ENCODE measurements around the gene SLC25A5. TPM values are rescaled to one million over a fixed set of nuclear protein-coding genes. Genes with fewer than 3 reads are reported as not detected.

SLC25A5 gene
- total RNA-seq, 1 donor from 2014 or later, result 403 TPM

DNA sequence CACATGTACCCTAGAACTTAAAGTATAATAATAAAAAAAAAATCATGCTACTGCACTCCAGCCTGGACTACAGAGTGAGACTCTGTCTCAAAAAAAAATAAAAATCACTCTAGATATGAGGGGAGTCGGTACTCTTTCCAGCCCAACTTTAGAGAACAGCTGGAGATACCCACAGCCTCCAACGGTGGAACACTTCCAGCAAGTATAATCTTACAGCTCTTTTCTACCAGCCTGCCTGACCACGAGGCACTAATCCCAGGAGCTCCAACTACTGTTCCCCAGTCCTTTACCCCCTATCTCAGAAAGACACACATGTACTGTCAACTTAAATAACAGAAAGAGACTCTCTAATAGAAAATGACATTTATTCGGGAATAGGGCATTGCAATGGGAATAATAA is 50.1 kb downstream of the SLC25A5 start:
- Mint-ChIP-seq H3K36me3 (ENCODE audit: low read depth) (no peaks in the 10 kb centered on the region), H3K27me3 (ENCODE audit: low read depth) (no peaks in the 10 kb centered on the region), H3K4me1 (peaks cover 6% of the 10 kb centered on the region), H3K27ac (ENCODE audit: unreplicated experiment) (no peak overlapping the region), H3K9me3 (peaks cover 2% of the 10 kb centered on the region), H3K4me3 (no peak overlapping the region)
- no peak for DNase-seq (ENCODE audit: low read depth, low spot score)
- TF ChIP-seq, protein P1, sequence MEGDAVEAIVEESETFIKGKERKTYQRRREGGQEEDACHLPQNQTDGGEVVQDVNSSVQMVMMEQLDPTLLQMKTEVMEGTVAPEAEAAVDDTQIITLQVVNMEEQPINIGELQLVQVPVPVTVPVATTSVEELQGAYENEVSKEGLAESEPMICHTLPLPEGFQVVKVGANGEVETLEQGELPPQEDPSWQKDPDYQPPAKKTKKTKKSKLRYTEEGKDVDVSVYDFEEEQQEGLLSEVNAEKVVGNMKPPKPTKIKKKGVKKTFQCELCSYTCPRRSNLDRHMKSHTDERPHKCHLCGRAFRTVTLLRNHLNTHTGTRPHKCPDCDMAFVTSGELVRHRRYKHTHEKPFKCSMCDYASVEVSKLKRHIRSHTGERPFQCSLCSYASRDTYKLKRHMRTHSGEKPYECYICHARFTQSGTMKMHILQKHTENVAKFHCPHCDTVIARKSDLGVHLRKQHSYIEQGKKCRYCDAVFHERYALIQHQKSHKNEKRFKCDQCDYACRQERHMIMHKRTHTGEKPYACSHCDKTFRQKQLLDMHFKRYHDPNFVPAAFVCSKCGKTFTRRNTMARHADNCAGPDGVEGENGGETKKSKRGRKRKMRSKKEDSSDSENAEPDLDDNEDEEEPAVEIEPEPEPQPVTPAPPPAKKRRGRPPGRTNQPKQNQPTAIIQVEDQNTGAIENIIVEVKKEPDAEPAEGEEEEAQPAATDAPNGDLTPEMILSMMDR (conservative IDR thresholded peaks at IDR 0.05), result no peak

Other genes with a start within 250 kb of the SLC25A5 start
- 202 and 210 TPM in 2 replicates for gene PGRMC1, start 232.2 kb upstream of the SLC25A5 start, total RNA-seq
- 6.1 and 6.9 TPM in 2 replicates for gene SLC25A43, start 69.1 kb upstream of the SLC25A5 start, total RNA-seq
- 24.5 and 26.8 TPM in 2 replicates for gene STEEP1, start 97.0 kb downstream of the SLC25A5 start, total RNA-seq
- gene UBE2A, start 106.1 kb downstream of the SLC25A5 start, total RNA-seq, result 43.5 and 45.4 TPM in 2 replicates
- gene NKRF, start 138.0 kb downstream of the SLC25A5 start, total RNA-seq, result 13.6 and 13.9 TPM in 2 replicates
- gene SEPTIN6, start 224.7 kb downstream of the SLC25A5 start, total RNA-seq, result 39.4 and 44.2 TPM in 2 replicates